Measurements from ENCODE around the gene B4GALT2. TPM values are rescaled to one million over a fixed set of nuclear protein-coding genes. Genes with fewer than 3 reads are reported as not detected.

Gene B4GALT2
- total RNA-seq, 1 experiment from 2014 or later = 76.8 TPM

DNA sequence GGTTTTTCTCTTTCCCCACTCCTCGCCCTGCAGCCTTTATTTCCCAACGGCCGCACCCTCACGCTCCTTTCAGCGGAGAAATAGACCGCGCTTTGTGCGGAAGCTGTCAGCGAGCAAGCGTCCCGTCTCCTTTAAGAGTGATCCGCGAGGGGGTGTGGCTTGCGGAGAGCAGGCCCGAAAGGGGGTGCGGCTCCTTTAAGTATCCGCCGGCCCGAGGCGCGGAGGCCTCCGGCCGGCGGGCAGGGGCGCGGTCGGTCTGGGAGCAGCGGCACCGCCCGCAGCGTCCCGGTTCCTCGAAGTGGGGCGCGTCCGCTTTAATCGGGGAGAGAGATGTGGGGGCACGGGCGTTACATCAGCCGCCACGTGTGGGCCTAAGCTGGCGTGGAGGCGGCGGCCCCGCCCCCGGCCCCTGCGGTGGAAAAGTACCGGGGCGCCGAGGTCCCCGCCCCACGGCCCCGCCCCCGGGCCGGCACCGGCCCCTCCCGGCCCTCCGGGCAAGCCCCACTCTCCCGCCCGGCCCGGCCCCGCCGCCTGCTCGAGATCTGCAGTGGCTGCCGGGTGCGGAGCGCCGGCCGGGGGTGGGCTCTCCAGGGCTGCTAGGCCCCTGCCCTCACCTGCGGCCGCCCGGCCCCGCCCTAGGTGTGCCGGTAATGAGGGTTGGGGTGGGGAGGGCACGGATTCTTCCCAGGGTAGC, 51.0 kb downstream of the B4GALT2 start:
- Histone ChIP-seq H3K79me2 (ENCODE audit: insufficient read depth, low read length) (no peaks in the 10 kb centered on the region), H2AFZ (ENCODE audit: low read depth, low read length, poor library complexity, severe bottlenecking) (no peak overlapping the region), H4K20me1 (ENCODE audit: insufficient read depth) (no peaks in the 10 kb centered on the region), H3K9me2 (ENCODE audit: insufficient read depth) (no peaks in the 10 kb centered on the region), H3K27me3 (ENCODE audit: insufficient read depth, low read length) (no peaks in the 10 kb centered on the region), H3K4me2 (ENCODE audit: low read length) (peak overlapping the region; percentile 85), H3K9ac (ENCODE audit: low read length) (peak overlapping the region; percentile 86), H3K4me3 (replicated peaks in 1 of 2; ENCODE audit: low read depth in 1 of 2, low read length in 2 of 2) (peak overlapping the region; percentile 68 to 86), H3K9me3 (ENCODE audit: control insufficient read depth in 1 of 2, insufficient read depth in 1 of 2, low read depth in 1 of 2, low read length in 2 of 2) (no peaks in the 10 kb centered on the region), H3K4me1 (ENCODE audit: control insufficient read depth in 1 of 2, insufficient read depth in 2 of 2, low read length in 2 of 2) (peaks cover 32 to 46% of the 10 kb centered on the region in 2 experiments), H3K27ac (ENCODE audit: low read depth, low read length) (peak overlapping the region; percentile 91), H3K36me3 (ENCODE audit: control insufficient read depth in 1 of 2, insufficient read depth in 2 of 2, low read length in 2 of 2) (no peaks in the 10 kb centered on the region)
- ATAC-seq (peak; percentile 78), DNase-seq (ENCODE audit: low read depth, low spot score) (peak; percentile 86)
- peak; percentile 64 for TF ChIP-seq TCF7L2 (IDR thresholded peaks at IDR 0.05; ENCODE audit: borderline replicate concordance, extremely low read depth, insufficient read depth, insufficient read length)
- TF ChIP-seq, protein P1, sequence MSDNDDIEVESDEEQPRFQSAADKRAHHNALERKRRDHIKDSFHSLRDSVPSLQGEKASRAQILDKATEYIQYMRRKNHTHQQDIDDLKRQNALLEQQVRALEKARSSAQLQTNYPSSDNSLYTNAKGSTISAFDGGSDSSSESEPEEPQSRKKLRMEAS (IDR thresholded peaks at IDR 0.05) = no peak
- peak; percentile 5 for TF ChIP-seq YY1 (IDR thresholded peaks at IDR 0.05; ENCODE audit: extremely low read depth, insufficient replicate concordance, low read depth, low read length)
- peak; percentile 17 for TF ChIP-seq POLR2A (IDR thresholded peaks at IDR 0.05; ENCODE audit: borderline replicate concordance, extremely low read depth, insufficient read depth, insufficient read length)
- TF ChIP-seq CBX3 (IDR thresholded peaks at IDR 0.05; ENCODE audit: low read depth) = no peak
- TF ChIP-seq POLR2AphosphoS5 (IDR thresholded peaks at IDR 0.05; ENCODE audit: low read depth, low read length) = peak; percentile 74
- TF ChIP-seq, protein P2, sequence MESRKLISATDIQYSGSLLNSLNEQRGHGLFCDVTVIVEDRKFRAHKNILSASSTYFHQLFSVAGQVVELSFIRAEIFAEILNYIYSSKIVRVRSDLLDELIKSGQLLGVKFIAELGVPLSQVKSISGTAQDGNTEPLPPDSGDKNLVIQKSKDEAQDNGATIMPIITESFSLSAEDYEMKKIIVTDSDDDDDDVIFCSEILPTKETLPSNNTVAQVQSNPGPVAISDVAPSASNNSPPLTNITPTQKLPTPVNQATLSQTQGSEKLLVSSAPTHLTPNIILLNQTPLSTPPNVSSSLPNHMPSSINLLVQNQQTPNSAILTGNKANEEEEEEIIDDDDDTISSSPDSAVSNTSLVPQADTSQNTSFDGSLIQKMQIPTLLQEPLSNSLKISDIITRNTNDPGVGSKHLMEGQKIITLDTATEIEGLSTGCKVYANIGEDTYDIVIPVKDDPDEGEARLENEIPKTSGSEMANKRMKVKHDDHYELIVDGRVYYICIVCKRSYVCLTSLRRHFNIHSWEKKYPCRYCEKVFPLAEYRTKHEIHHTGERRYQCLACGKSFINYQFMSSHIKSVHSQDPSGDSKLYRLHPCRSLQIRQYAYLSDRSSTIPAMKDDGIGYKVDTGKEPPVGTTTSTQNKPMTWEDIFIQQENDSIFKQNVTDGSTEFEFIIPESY (IDR thresholded peaks at IDR 0.05; ENCODE audit: extremely low read depth, insufficient replicate concordance, low read length) = peak; percentile 57
- peak; percentile 63; the same call in 1 of the 2 replicates for TF ChIP-seq ZFX (IDR thresholded peaks at IDR 0.05)
- TF ChIP-seq SP1 (IDR thresholded peaks at IDR 0.05; ENCODE audit: low read depth) = no peak
- RAD21 ChIA-PET (ENCODE audit: low non-redundant PET in 1 of 2, low total read pairs in 2 of 2, uncharacterized antibody in 2 of 2, unreplicated experiment in 2 of 2) = no interaction called here
- POLR2A ChIA-PET = no interaction called here
- intact Hi-C loops (cut with micrococcal nuclease) = loop anchor here (10.0 kb wide), 1 partner anchor 805 kb away; no protein-coding TSS in a partner anchor
- CTCF ChIA-PET = no interaction called here
- no TSS peak for BruUV-seq (replicated peaks)

Measured in HCT116 (cell line).